ENCODE data around the gene TANK.
"Not testable (repeated sequence)": the region's sequence is repeated elsewhere in the genome, so short reads cannot be mapped to it uniquely, and the experiment has no call there.

TANK gene

DNA sequence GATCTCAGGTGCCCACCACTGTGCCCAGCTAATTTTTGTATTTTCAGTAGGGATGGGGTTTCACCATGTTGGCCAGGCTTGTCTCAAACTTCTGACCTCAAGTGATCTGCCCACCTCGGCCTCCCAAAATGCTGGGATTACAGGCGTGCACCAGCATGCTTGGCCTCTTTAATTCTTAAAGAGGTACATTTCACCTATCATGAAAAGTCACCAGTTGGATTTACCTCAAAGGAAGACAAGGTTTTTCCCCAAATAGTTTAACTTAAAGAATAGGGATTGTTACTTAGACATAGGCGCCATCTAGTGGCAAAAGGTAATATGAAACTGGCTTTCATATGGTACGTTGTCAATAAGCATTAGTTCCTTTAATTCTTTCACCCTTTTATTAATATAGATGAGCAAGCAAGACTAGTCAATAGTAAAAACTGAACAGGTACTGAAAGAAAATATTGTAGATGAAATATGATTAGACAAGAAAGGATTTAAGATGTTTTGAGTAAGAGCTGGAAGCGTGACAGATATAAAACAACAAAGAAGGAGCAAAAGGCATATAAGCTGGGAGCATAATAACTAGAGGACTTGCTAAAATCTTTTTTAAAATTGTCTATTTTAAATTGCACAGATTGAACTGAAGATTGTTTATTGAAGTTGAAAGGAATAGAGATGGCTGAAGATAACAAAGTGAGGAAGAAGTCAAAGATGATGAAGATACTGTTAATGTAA is 113.0 kb downstream of the TANK start:
- DNase-seq (ENCODE audit: low read depth, low spot score): peak; percentile 70

DNA sequence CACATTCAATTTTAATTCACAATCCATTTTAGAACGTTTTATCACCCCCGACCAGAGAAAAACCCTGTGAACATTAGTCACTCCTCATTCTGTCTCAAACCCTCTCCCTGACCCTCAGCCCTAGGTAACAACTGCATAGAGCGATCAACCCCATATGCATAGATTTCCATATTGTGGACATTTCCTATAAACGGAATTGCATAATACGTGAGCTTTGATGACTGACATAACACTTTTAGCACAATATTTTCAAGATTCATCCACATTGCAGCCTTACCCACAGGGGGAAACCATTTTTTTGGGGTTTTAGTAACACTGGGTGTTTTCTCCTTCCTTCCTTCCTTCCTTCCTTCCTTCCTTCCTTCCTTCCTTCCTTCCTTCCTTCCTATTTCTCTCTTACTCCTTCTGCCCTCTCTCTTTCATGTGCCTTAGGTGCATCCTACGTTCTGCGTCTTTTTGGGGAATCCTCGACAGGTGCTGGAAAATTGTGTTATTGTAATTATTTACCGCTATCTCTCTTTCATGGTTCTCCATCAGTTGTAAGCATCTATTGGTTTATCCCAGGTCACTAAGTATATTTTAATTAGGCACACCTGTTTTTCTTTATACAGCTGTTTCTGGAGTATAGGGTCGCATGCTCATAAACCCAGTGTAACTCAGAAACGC is 118.5 kb downstream of the TANK start:
- peak; percentile 13 for DNase-seq (ENCODE audit: low read depth, low spot score)

- DNase-seq (ENCODE audit: low read depth, low spot score): not testable (repeated sequence)
Observed at GRCh38 chr2:161279230-161279815, 119.1 kb downstream of the TANK start.

- DNase-seq (ENCODE audit: low read depth, low spot score): peak; percentile 10
Observed at GRCh38 chr2:161280906-161281323, 120.7 kb downstream of the TANK start.

GRCh38 chr2:161281615-161282310 is 121.5 kb downstream of the TANK start:
- DNase-seq (ENCODE audit: low read depth, low spot score): not testable (repeated sequence)

GRCh38 chr2:161282311-161282644 is 122.0 kb downstream of the TANK start:
- not testable (repeated sequence) for DNase-seq (ENCODE audit: low read depth, low spot score)

GRCh38 chr2:161283926-161284325 is 123.7 kb downstream of the TANK start:
- DNase-seq (ENCODE audit: low read depth, low spot score): peak; percentile 75

Measured in astrocyte of the hippocampus (primary cell).